GM11168 (cell line): ENCODE measurements around the gene FOXD2.

Experiments used
- in situ Hi-C: fragments of 300-500 bp; cut with MboI; formaldehyde crosslinking; loops from one replicate; pipeline ENCODE4 v1.12.0; 2022; ENCODE audit warnings: low sequenced_read_pairs; ENCODE audit not compliant: unreplicated experiment

Gene FOXD2

DNA sequence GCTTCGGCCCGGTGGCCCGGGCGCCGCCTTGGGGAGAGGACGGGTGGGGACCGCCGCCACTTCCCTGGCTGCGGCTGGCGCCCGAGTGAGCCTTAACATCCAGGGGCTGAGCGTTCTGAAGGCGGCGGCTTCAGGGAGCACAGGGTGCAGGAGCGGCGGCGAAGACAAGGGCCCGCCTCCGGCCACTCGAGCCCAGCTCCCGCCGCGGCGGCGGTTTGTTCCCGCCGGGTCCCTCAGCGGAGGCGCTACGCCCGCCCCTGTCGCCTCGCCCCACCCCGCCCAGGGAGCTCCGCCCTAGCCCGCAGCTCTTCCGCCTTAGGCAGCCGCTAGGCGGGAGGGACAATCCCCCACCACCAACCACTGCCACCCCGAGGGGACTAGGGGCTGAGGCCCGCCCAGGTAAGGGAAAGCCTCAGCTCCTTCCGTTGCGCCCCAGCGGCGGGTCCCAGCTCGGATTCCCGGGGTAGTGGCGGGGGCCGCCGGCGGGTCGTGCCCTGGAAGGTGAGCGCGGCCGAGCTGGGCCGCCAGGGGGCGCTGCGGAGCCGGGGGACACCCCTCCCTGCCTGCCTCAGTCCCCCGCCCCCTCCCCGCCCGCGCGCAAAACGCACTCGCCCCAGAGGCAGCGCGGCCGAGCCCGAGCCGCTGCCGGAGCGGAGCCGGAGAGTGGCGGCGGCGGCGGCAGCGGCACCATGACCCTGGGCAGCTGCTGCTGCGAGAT, at the start of gene FOXD2:
Gene FOXD2 (plus strand): TSS at position 598 of the 718 bp plus-strand sequence. CDS start 92 bp downstream, at position 690.
- in situ Hi-C loops, result no loop called here

DNA sequence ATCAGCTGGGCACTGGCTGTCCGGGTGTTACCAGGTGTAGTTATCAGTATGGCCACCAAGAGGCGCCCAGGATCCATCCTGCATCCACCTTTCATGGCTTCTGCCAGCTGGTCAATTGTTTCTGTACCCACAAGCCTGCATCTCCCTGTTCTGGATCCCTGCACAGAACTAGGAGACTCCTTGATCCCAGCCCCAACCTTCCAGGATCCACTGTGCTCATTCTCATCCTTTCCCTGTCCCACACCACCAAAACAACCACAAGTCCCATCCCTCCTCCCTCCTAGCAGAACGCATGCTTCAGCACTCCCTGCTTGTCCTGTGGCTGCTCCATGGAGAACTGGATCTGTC, 49.0 kb upstream of the FOXD2 start:
- in situ Hi-C loops, result no loop called here

GRCh38 chr1:47389731-47390130, 48.1 kb upstream of the FOXD2 start:
- in situ Hi-C loops, result no loop called here

DNA sequence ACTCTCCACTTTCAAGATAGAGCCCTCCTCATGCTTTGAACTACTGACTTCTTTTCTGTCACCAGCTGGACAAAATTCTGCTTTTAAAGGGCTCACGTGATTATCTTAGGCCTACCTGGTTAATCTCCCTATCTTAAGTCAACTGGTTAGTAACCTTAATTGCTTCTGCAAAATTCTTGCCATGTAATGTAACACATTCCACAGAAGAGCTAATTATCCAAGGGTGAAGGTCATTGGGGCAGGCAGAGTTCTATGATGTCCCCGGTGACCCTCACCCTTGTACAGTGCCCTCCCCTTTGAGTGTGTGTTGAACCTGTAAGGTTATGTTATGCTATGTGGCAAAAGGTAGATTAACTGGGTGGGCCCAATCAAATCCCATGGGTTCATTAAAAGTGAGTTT, 47.0 kb upstream of the FOXD2 start:
- in situ Hi-C loops, result no loop called here

GRCh38 chr1:47393141-47393540, 44.7 kb upstream of the FOXD2 start:
- in situ Hi-C loops, result no loop called here

GRCh38 chr1:47395433-47395832, 42.4 kb upstream of the FOXD2 start:
- in situ Hi-C loops, result no loop called here

- in situ Hi-C loops, result no loop called here
Observed at GRCh38 chr1:47396671-47397196, 41.1 kb upstream of the FOXD2 start.

DNA sequence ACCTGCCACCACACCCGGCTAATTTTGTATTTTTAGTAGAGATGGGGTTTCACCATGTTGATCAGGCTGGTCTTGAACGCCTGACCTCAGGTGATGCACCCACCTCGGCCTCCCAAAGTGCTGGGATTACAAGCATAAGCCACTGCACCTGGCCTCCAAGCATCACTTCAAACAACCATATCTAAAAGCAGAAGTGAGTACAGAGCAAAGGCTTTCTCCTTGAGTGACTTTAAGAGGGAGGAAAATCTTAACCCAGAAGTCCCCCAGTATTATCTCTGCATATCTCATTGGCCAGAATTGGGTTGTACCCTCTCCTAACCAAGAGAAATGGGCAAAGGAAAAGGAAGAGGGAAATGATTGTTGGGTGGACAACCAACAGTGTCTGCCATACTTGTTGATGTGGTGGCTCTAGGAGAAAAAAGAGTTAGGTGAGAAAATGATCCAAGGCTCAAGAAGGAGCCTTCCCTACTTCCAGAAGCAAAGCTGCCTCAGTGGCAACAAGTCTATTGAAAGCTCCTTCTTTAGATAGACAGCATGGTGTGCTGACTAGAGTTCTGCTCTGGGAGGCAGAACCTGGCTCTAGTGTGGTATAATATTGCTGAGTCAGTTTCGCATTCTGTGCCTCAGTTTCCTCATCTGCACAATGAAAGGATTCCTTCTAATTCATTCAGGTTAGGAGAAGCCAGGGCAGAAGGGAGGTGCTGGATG, 38.6 kb upstream of the FOXD2 start:
- in situ Hi-C loops, result no loop called here

- in situ Hi-C loops, result loop anchor here (25.0 kb wide), 1 partner anchor 212 kb away; the partner anchor contains the start of gene PDZK1IP1
Observed at GRCh38 chr1:47399846-47400155, 38.0 kb upstream of the FOXD2 start.

DNA sequence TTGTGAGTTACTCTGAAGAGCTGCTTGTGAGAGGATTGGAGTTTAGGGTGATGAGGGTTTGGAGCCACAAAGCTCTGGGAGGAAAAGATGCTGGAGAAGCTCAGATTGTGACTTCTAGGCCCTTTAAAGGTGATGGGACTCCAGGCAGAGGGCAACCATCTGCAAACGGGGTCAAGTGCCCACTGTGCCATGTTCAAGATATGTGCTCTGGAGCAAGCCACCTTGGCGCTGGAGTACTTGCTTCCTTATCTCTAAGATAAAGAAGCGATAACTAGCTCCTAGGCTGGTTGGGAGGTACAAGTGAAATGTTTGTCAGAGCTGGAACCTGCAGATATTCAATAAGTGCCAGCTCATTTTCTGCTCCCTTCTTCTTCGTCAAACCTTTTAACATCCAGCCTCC, 36.1 kb upstream of the FOXD2 start:
- in situ Hi-C loops, result loop anchor here (25.0 kb wide), 1 partner anchor 214 kb away; the partner anchor contains the start of gene PDZK1IP1

GRCh38 chr1:47402591-47402990, 35.3 kb upstream of the FOXD2 start:
- in situ Hi-C loops, result loop anchor here (25.0 kb wide), 1 partner anchor 215 kb away; the partner anchor contains the start of gene PDZK1IP1

- in situ Hi-C loops, result loop anchor here (25.0 kb wide), 1 partner anchor 216 kb away; the partner anchor contains the start of gene PDZK1IP1
Observed at GRCh38 chr1:47403321-47403910, 34.4 kb upstream of the FOXD2 start.

GRCh38 chr1:47405697-47406096, 32.1 kb upstream of the FOXD2 start:
- in situ Hi-C loops, result loop anchor here (25.0 kb wide), 1 partner anchor 218 kb away; the partner anchor contains the start of gene PDZK1IP1

DNA sequence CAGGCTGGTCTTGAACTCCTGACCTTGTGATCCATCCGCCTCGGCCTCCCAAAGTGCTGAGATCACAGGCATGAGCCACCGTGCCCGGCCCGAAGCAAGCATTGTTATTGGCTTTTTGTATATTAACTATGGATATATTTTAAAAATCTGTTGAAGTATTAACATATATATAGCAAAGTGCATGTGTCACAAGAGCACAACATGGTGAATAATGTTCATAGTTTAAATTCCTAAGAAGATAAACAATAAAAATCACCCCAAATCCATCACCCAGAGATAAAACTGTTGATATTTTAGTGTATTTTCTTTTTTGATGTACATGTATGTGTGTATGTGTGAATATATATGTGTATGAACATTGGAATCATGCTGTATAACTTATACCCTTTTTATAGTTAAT, 30.9 kb upstream of the FOXD2 start:
- in situ Hi-C loops, result loop anchor here (25.0 kb wide), 1 partner anchor 220 kb away; the partner anchor contains the start of gene PDZK1IP1

- in situ Hi-C loops, result loop anchor here (25.0 kb wide), 1 partner anchor 220 kb away; the partner anchor contains the start of gene PDZK1IP1
Observed at GRCh38 chr1:47407481-47407880, 30.4 kb upstream of the FOXD2 start.

DNA sequence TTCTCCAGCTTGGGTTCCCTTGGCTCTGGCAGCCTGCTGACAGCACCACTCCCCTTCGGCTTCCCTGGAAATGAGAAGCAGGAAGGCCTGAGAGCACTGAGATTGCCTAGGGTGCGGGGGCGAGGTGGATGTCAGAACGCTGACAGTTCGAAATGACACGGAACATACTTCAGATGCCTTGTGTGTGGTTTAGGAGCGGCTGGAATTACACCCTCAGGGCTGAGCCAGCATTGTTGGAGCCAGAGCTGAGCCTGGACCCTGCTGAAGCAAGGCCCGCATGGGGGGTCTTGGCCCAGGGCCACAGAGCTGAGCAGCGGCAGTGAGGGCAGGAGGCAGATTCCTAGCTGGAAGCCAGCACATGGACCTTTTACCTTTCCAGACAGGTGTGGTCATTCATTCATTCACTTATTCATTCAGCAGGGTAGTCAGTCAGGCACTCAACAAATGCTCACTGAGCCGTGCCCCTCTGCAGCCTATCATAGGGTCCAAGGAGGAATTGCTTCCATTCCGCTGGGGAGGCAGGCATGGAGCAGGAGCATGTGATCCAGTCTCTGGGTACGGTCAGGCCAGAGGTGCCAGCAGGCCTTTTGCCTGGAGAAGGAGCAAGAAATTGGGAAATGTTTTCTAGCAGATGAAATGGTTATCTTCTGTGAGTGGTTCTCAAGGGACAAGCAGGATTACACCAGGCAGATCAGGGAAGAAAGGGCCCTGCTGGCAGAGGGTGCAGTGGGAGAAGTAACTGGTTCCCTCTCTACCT, 28.4 kb upstream of the FOXD2 start:
- in situ Hi-C loops, result loop anchor here (25.0 kb wide), 1 partner anchor 222 kb away; the partner anchor contains the start of gene PDZK1IP1

- in situ Hi-C loops, result loop anchor here (25.0 kb wide), 1 partner anchor 223 kb away; the partner anchor contains the start of gene PDZK1IP1
Observed at GRCh38 chr1:47410068-47410455, 27.8 kb upstream of the FOXD2 start.

- in situ Hi-C loops, result loop anchor here (25.0 kb wide), 1 partner anchor 224 kb away; the partner anchor contains the start of gene PDZK1IP1
Observed at GRCh38 chr1:47411436-47411835, 26.4 kb upstream of the FOXD2 start.

DNA sequence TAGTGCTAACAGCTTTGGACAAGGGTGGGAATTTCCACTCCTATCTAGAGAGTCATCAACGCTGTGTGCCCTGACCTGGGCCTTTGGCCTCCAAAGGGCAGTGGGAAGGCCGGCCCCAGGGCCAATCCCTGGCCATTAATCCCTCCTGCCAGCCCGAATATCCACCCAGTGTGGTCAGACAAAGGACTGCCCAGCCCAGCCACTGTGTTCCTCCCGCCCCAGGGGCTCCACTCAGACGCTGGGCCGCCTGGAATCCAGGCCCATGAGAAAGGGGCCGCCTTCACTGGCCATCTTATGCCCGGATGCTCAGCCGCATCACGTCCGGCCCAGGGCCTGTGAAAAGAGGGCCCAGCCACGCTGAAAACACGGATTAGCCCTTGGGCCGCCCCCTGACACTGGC, 25.4 kb upstream of the FOXD2 start:
- in situ Hi-C loops, result loop anchor here (25.0 kb wide), 1 partner anchor 225 kb away; the partner anchor contains the start of gene PDZK1IP1
